ENCODE data around the gene RPEL1. TPM values are rescaled to one million over a fixed set of nuclear protein-coding genes. Genes with fewer than 3 reads are reported as not detected.

The RPEL1 gene
- total and polyA plus RNA-seq, 7 donors = 0.01 TPM; not detected in 6

DNA sequence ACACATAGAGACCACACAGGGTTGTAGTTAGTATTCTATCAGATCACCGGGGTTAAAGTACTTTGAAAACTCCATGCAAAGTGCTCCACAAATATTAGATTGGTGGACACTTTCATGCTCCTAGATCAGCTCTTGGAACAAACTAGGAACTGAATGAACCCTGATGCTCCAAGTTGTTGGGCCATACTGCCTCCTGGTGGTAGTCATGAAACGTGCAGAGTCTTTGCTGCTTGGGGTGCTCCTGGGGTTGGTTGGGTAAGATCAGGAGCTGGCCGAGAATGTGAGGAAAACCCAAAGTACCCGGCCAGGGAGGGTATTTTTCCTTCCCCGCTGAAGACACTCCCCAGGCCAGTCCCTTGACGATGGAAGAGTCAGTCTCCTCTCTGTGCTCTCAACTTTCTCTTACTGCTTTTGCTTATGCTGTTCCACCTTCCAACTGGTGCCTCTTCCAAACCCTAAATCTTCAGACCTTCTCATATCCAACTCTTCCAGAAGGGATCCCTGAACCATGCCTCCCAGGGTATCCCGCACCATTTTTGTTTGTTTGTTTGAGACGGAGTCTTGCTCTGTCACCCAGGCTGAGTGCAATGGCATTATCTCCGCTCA, 918 bp upstream of the RPEL1 start:
- intact Hi-C loops (cut with DNase I) = loop anchor here (2.0 to 5.0 kb wide), 5 partner anchors 52 to 330 kb away; partner anchors contain the start of gene NT5C2 (in 2 of the 2)
- H3K4me3 ChIP-seq = no peak overlapping the region
- peak; percentile 81 to 89 (median 86) for ATAC-seq
- DNase-seq = peak; percentile 72 to 74
- TF ChIP-seq, protein P1, sequence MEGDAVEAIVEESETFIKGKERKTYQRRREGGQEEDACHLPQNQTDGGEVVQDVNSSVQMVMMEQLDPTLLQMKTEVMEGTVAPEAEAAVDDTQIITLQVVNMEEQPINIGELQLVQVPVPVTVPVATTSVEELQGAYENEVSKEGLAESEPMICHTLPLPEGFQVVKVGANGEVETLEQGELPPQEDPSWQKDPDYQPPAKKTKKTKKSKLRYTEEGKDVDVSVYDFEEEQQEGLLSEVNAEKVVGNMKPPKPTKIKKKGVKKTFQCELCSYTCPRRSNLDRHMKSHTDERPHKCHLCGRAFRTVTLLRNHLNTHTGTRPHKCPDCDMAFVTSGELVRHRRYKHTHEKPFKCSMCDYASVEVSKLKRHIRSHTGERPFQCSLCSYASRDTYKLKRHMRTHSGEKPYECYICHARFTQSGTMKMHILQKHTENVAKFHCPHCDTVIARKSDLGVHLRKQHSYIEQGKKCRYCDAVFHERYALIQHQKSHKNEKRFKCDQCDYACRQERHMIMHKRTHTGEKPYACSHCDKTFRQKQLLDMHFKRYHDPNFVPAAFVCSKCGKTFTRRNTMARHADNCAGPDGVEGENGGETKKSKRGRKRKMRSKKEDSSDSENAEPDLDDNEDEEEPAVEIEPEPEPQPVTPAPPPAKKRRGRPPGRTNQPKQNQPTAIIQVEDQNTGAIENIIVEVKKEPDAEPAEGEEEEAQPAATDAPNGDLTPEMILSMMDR (IDR thresholded peaks at IDR 0.05) = peak; percentile 92
- H3K27ac ChIP-seq = no peak overlapping the region
- 31 to 36% (median 33%) methylated on average over 9 of the region's 9 CpGs for WGBS, 3 donors
- H3K9me3 ChIP-seq = no peaks in the 10 kb centered on the region
- H3K4me1 ChIP-seq = peaks cover 11% of the 10 kb centered on the region
- H3K36me3 ChIP-seq (ENCODE audit: insufficient read depth in 1 of 2, low read depth in 1 of 2) = no peaks in the 10 kb centered on the region
- H3K27me3 ChIP-seq (ENCODE audit: insufficient read depth in 3 of 3, low read length in 2 of 3) = no peaks in the 10 kb centered on the region

DNA sequence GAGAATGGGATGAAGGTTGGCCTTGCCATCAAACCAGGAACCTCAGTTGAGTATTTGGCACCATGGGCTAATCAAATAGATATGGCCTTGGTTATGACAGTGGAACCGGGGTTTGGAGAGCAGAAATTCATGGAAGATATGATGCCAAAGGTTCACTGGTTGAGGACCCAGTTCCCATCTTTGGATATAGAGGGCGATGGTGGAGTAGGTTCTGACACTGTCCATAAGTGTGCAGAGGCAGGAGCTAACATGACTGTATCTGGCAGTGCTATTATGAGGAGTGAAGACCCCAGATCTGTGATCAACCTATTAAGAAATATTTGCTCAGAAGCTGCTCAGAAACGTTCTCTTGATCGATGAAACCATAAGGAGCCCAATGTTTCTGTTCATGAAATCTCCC, 637 bp downstream of the RPEL1 start:
- 73 to 75% (median 74%) methylated on average over 4 of the region's 4 CpGs for WGBS, 3 donors
- DNase-seq (no peak), ATAC-seq (no peak)
- Histone ChIP-seq H3K27ac (no peak overlapping the region), H3K36me3 (ENCODE audit: insufficient read depth in 1 of 2, low read depth in 1 of 2) (no peaks in the 10 kb centered on the region), H3K4me1 (peaks cover 5% of the 10 kb centered on the region), H3K4me3 (no peak overlapping the region), H3K9me3 (no peaks in the 10 kb centered on the region), H3K27me3 (ENCODE audit: insufficient read depth in 3 of 3, low read length in 2 of 3) (no peaks in the 10 kb centered on the region)
- intact Hi-C loops (cut with DNase I) = no loop called here
- TF ChIP-seq, protein P1 (IDR thresholded peaks at IDR 0.05) = no peak

DNA sequence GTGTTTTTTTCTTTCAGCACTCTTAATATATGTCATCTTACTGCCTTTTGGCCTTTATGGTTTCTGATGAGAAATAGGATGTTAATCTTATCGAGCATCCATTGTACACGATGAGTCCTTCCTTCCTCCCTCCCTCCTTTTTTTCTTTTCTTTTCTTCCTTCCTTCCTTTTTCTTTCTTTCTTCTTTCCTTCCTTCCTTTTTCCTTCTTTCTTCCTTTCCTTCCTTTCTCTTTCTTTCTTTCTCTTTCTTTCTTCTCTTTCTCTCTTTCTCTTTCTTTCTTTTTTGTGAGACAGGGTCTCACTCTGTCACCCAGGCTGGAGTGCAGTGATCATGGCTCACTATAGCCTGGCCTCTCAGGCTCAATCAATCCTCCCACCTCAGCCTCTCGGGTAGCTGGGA, 8.4 kb downstream of the RPEL1 start:
- Histone ChIP-seq H3K27me3 (ENCODE audit: insufficient read depth in 3 of 3, low read length in 2 of 3) (no peaks in the 10 kb centered on the region), H3K9me3 (no peaks in the 10 kb centered on the region), H3K36me3 (ENCODE audit: insufficient read depth in 1 of 2, low read depth in 1 of 2) (no peaks in the 10 kb centered on the region), H3K4me1 (no peaks in the 10 kb centered on the region), H3K4me3 (no peak overlapping the region), H3K27ac (no peak overlapping the region)
- WGBS, 3 donors = 64 to 72% (median 71%) methylated on average over 3 of the region's 3 CpGs
- TF ChIP-seq, protein P1 (IDR thresholded peaks at IDR 0.05) = no peak
- intact Hi-C loops (cut with DNase I) = loop anchor here in 1 of 2 donors (10.0 kb wide), 1 partner anchor 419 kb away; the partner anchor contains the start of gene CYP17A1
- DNase-seq (no peak), ATAC-seq (no peak)

DNA sequence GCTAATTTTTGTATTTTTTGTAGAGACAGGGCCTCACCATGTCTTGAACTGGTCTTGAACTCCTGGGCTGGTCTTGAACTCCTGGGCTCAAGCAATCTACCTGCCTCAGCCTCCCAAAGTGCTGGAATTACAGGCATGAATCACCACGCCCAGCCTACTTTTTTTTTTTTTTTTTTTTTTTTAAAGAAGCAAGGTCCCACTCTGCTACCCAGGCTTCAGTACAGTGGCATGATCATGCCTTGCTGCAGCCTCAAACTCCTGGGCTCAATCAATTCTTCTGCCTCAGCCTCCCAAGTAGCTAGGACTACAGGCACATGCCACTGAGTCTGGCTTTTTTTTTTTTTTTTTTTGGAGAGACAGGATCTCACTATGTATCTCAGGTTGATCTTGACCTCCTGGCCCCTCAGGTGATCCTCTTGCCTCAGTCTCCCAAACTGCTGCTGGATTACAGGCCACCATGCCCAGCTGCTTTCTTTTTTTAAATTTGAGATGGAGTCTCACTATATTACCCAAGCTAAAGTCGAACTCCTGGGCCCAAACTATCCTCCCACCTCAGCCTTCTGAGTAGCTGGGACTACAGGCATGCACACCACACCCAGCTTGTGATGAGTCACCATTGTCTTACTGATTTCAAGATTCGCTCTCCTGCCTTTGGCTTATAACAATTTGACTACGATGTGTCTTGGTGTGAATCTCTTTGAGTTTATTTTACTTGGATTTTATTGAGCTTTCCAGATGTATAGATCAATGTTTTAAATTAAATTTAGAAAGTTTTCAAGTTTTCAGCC, 9.0 kb downstream of the RPEL1 start:
- Histone ChIP-seq H3K36me3 (ENCODE audit: insufficient read depth in 1 of 2, low read depth in 1 of 2) (no peaks in the 10 kb centered on the region), H3K4me3 (no peak overlapping the region), H3K27ac (no peak overlapping the region), H3K9me3 (no peaks in the 10 kb centered on the region), H3K4me1 (no peaks in the 10 kb centered on the region), H3K27me3 (ENCODE audit: insufficient read depth in 3 of 3, low read length in 2 of 3) (no peaks in the 10 kb centered on the region)
- DNase-seq = no peak
- intact Hi-C loops (cut with DNase I) = loop anchor here in 1 of 2 donors (10.0 kb wide), 1 partner anchor 420 kb away; the partner anchor contains the start of gene CYP17A1
- no peak for ATAC-seq
- WGBS, 3 donors = 53 to 60% (median 59%) methylated on average over 4 of the region's 4 CpGs
- TF ChIP-seq, protein P1 (IDR thresholded peaks at IDR 0.05) = no peak
